Activated CD4-positive, alpha-beta T cell treated with anti-CD3 and anti-CD28 coated beads for 36 hours (primary cell): Measurements from ENCODE around the gene TLE3. TPM values are rescaled to one million over a fixed set of nuclear protein-coding genes. Genes with fewer than 3 reads are reported as not detected.

Experiments used
- ATAC-seq: fragments of 200-7000 bp; cut with Tn5 transposase; one replicate; pipeline ENCODE4 v1.10.0; 2021; ENCODE audit warnings: mild to moderate bottlenecking, moderate library complexity
- CTCF ChIA-PET: fragments of 350-600 bp; sonication (Branson Sonifier 250); formaldehyde crosslinking; loops from one replicate; lab custom pipeline; 2021; ENCODE audit warnings: antibody characterized with exemption; lab: Charles Lee
- POLR2A ChIA-PET: fragments of 350-600 bp; sonication (Branson Sonifier 250); formaldehyde crosslinking; loops from one replicate; lab custom pipeline; 2021; ENCODE audit warnings: antibody characterized with exemption, inconsistent platforms; lab: Charles Lee
- DNase-seq: peaks from one replicate; pipeline ENCODE4 v3.0.0-alpha.2; 2020
- H3K27ac Mint-ChIP-seq: one replicate; pipeline ENCODE4 v1.8.0; 2021; ENCODE audit warnings: mixed read lengths
- H3K27me3 Mint-ChIP-seq: one replicate; pipeline ENCODE4 v1.8.0; 2021; ENCODE audit warnings: mixed read lengths
- H3K36me3 Mint-ChIP-seq: one replicate; pipeline ENCODE4 v1.8.0; 2021; ENCODE audit warnings: low read depth, mixed read lengths
- H3K4me1 Mint-ChIP-seq: one replicate; pipeline ENCODE4 v1.8.0; 2021; ENCODE audit warnings: mixed read lengths
- H3K4me3 Mint-ChIP-seq: one replicate; pipeline ENCODE4 v1.8.0; 2021; ENCODE audit warnings: mild to moderate bottlenecking, moderate library complexity, mixed read lengths
- H3K9me3 Mint-ChIP-seq: one replicate; pipeline ENCODE4 v1.8.0; 2021; ENCODE audit warnings: low read depth, mixed read lengths
- intact Hi-C, 2 experiments: fragments of 100-400 bp; cut with DNase I in 1 of 2; cut with micrococcal nuclease in 1 of 2; formaldehyde crosslinking; loops; one replicate each; pipeline versions ENCODE4 v1.14.2 to v1.15.1; 2022 to 2024; cut with DNase I, micrococcal nuclease
- total RNA-seq, 2 experiments: library from RNA; stranded (reverse); gene quantifications; one replicate each; pipeline ENCODE4 v1.2.3, GENCODE V29; 2021

TLE3 gene
- total RNA-seq, 2 experiments from 2014 or later, result 89.2 to 97.6 TPM

DNA sequence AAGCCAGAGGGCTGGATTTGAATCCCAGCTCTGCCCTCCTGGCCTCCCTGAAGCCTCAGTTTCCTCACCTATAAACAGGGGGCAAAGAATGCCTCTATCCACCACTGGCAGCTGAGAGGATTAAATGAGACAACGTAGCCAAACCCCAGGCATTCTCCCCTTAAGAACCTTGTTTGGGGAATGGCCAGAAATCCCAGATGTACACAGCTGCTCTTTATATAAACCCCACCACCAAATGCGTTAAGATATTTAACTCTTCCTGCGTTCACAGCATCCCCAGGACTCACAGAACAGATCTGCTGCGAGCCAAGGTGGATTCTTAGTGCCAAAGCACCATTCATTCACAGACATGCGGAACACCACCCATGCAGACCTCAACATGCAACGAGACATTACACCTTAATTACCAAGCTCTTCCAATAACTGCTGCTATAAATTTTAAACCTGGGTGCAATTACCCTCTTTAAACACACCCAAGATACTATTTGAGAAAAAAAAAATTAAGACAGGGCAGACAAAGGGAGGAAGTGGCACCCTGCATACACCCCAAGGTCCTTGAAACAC is 5.2 kb downstream of the TLE3 start:
- no peaks in the 10 kb centered on the region for H3K9me3 Mint-ChIP-seq
- intact Hi-C loops, result loop anchor here (5.0 to 10.0 kb wide), 4 partner anchors 70 to 570 kb away; no protein-coding TSS in a partner anchor
- no peaks in the 10 kb centered on the region for H3K27me3 Mint-ChIP-seq
- peaks cover 69% of the 10 kb centered on the region for H3K4me1 Mint-ChIP-seq
- DNase-seq (no peak), ATAC-seq (no peak)
- peaks cover 74% of the 10 kb centered on the region for H3K36me3 Mint-ChIP-seq
- peak overlapping the region; percentile 93 for H3K4me3 Mint-ChIP-seq
- ChIA-PET POLR2A (no interaction called here), CTCF (interaction anchor here (0.8 to 1.3 kb wide), 6 partner anchors 8 to 1426 kb away, joined by 3 to 4 read pairs (median 3); no protein-coding TSS in a partner anchor)
- H3K27ac Mint-ChIP-seq, result no peak overlapping the region

DNA sequence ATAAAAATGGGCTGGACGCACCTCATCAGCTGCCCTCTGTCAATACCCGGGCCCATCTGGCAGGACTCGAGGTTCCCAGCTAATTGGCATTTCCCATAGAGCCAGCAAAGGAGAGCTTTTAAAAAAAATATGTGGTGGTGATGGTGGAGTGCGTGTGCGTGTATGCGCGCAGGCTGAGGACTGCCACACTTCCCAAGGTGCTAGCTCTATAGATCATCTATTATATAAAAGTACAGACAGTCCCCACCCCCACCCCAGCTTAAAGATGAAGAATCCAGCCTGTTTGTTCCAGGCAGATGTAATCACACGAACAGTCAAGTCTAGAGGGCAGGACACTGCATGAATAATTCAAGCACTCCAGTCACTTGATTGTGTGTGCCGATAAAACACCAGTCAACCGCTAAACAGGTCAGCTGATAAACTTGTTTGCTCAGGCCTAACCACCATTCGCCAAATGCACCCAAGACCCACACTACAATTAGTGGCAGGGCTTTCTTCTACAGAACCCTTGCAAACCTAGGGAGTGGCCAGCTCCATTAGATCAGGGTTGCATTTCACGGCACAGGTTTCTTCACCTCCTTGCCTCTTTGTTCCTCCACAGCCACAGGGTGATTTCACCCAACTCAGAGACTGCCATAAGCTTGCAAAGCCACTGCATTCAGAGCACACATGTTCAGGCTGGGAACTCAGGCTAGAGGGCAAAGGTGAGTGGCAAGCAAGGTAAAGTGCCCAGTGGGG is 5.8 kb downstream of the TLE3 start:
- peak overlapping the region; percentile 37 for H3K4me3 Mint-ChIP-seq
- H3K9me3 Mint-ChIP-seq, result no peaks in the 10 kb centered on the region
- peak; percentile 39 for DNase-seq
- intact Hi-C loops, result loop anchor here (5.0 to 10.0 kb wide), 4 partner anchors 70 to 570 kb away; no protein-coding TSS in a partner anchor
- H3K27ac Mint-ChIP-seq, result no peak overlapping the region
- H3K36me3 Mint-ChIP-seq, result peaks cover 81% of the 10 kb centered on the region
- H3K27me3 Mint-ChIP-seq, result no peaks in the 10 kb centered on the region
- H3K4me1 Mint-ChIP-seq, result peaks cover 74% of the 10 kb centered on the region
- ChIA-PET CTCF (interaction anchor here (0.8 to 1.5 kb wide), 7 partner anchors 9 to 1426 kb away, joined by 3 to 4 read pairs (median 3); no protein-coding TSS in a partner anchor), POLR2A (interaction anchor here (0.6 to 1.0 kb wide), 2 partner anchors 16 to 623 kb away, joined by 3 to 4 read pairs; no protein-coding TSS in a partner anchor)
- peak; percentile 16 for ATAC-seq

- CTCF ChIA-PET, result interaction anchor here (1.2 to 1.5 kb wide), 2 partner anchors 370 to 514 kb away, joined by 3 read pairs; no protein-coding TSS in a partner anchor
- DNase-seq (no peak), ATAC-seq (peak; percentile 33)
- Mint-ChIP-seq H3K4me1 (peaks cover 87% of the 10 kb centered on the region), H3K4me3 (no peak overlapping the region), H3K36me3 (peaks cover 90% of the 10 kb centered on the region), H3K27me3 (no peaks in the 10 kb centered on the region), H3K27ac (peak overlapping the region; percentile 73), H3K9me3 (no peaks in the 10 kb centered on the region)
- intact Hi-C loops, result loop anchor here (5.0 to 10.0 kb wide), 4 partner anchors 68 to 568 kb away; no protein-coding TSS in a partner anchor
- POLR2A ChIA-PET, result interaction anchor here (0.6 to 1.0 kb wide), 3 partner anchors 12 to 24 kb away, joined by 3 to 4 read pairs (median 3); no protein-coding TSS in a partner anchor
Observed at GRCh38 chr15:70090436-70091296, 7.1 kb downstream of the TLE3 start.

DNA sequence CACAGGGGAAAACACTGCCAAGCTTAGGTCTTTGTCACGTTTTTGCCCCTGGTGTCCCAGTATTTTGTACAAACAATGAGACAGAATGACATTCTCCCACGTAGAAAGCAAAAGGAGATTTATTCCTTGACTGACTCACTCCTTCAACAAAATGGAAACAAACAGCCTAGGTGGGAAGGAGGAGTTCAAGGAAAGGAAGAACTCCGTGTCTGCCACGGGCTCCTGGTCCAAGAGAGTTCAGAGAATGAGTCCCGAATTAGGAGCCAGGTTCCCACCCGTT is 8.1 kb downstream of the TLE3 start:
- H3K36me3 Mint-ChIP-seq, result peaks cover 89% of the 10 kb centered on the region
- DNase-seq (no peak), ATAC-seq (no peak)
- intact Hi-C loops, result no loop called here
- H3K4me1 Mint-ChIP-seq, result peaks cover 89% of the 10 kb centered on the region
- no peaks in the 10 kb centered on the region for H3K9me3 Mint-ChIP-seq
- CTCF ChIA-PET, result no interaction called here
- POLR2A ChIA-PET, result interaction anchor here (0.9 kb wide), 1 partner anchor 23 kb away, joined by 3 read pairs; no protein-coding TSS in a partner anchor
- no peak overlapping the region for H3K4me3 Mint-ChIP-seq
- no peaks in the 10 kb centered on the region for H3K27me3 Mint-ChIP-seq
- no peak overlapping the region for H3K27ac Mint-ChIP-seq

GRCh38 chr15:70088887-70089691 is 8.6 kb downstream of the TLE3 start:
- intact Hi-C loops, result no loop called here
- H3K9me3 Mint-ChIP-seq, result no peaks in the 10 kb centered on the region
- no peak overlapping the region for H3K4me3 Mint-ChIP-seq
- DNase-seq (no peak), ATAC-seq (no peak)
- ChIA-PET POLR2A (no interaction called here), CTCF (no interaction called here)
- no peaks in the 10 kb centered on the region for H3K27me3 Mint-ChIP-seq
- peaks cover 90% of the 10 kb centered on the region for H3K4me1 Mint-ChIP-seq
- peak overlapping the region; percentile 37 for H3K27ac Mint-ChIP-seq
- peaks cover 90% of the 10 kb centered on the region for H3K36me3 Mint-ChIP-seq

DNA sequence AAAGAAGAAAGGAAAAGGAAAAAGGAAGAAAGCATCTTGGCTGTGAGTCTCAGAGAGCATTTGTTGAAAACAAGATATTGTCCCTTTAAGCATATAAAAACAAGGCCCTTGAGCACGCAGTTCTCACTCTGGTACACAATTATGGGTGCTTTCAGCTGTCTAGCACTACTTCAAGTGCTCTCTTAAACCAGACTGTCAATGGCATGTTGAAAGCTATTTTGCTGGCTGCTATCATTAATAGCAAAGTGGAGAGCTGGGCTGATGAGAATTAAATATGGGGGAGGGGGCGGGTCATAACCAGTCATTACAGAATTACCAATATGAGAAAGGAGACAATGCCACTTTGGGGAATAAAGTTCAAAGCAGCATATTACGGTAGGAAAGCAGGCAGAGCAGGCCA is 9.3 kb downstream of the TLE3 start:
- ChIA-PET CTCF (interaction anchor here (0.7 kb wide), 1 partner anchor 182 kb away, joined by 3 read pairs; no protein-coding TSS in a partner anchor), POLR2A (no interaction called here)
- H3K4me3 Mint-ChIP-seq, result no peak overlapping the region
- no peak for DNase-seq
- ATAC-seq, result no peak
- H3K4me1 Mint-ChIP-seq, result peaks cover 90% of the 10 kb centered on the region
- intact Hi-C loops, result no loop called here
- H3K9me3 Mint-ChIP-seq, result no peaks in the 10 kb centered on the region
- no peaks in the 10 kb centered on the region for H3K27me3 Mint-ChIP-seq
- H3K27ac Mint-ChIP-seq, result no peak overlapping the region
- peaks cover 89% of the 10 kb centered on the region for H3K36me3 Mint-ChIP-seq

DNA sequence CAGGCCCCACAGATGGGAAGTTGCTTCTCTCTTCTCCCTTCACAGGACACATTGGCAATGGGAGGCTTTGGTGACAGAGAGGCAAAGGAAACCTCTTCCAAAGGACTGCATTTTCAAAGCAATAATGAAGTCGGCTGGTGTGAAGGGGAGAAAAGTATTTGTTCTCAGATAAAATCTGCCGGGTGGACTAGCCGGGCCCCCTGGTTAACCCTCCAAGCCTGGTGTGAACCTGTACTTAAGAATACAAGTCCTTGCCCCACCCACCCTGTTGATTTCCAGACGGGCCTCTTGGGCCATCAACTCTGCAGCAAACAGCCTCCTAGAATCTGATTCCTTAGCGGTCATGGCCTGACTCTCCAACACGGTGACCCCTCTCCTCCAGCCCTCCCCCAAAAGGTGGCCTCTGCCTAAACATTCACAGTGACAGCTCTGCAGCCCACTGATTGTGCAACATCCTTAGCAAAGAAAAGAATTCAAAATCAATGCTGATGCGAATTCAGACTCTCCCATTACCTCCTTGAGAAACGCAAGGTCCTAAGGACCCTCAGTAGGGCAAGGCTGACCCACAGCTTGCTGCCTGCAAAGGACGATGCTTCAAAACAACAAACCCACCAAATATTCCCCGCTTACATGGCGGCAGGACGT is 9.9 kb downstream of the TLE3 start:
- CTCF ChIA-PET, result interaction anchor here (0.7 kb wide), 1 partner anchor 182 kb away, joined by 3 read pairs; no protein-coding TSS in a partner anchor
- POLR2A ChIA-PET, result no interaction called here
- no peak for ATAC-seq
- no peak for DNase-seq
- Mint-ChIP-seq H3K4me1 (peaks cover 90% of the 10 kb centered on the region), H3K27me3 (no peaks in the 10 kb centered on the region), H3K27ac (no peak overlapping the region), H3K9me3 (no peaks in the 10 kb centered on the region), H3K36me3 (peaks cover 87% of the 10 kb centered on the region), H3K4me3 (no peak overlapping the region)
- intact Hi-C loops, result no loop called here

DNA sequence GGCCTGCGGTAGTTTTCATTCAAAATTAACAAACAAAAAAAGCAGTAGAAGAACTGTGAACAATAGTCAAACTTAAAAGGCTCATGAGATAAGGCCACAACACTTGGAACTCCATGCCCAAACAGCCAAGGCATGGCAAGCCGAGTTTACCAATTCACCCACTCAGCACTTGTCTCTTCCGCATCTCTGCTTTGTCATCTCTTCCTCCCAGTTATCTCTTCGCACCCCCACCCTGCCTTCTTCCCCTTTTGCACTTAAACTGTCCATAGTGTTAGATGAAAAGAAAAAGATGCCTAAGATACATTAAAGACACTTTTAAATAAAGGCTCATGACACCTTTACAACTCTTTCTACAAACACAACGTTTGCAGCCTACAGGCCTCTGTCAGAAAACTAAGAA is 11.1 kb downstream of the TLE3 start:
- Mint-ChIP-seq H3K27me3 (no peaks in the 10 kb centered on the region), H3K4me1 (peaks cover 82% of the 10 kb centered on the region), H3K9me3 (no peaks in the 10 kb centered on the region), H3K4me3 (no peak overlapping the region), H3K27ac (no peak overlapping the region), H3K36me3 (peaks cover 87% of the 10 kb centered on the region)
- DNase-seq (no peak), ATAC-seq (no peak)
- CTCF ChIA-PET, result interaction anchor here (1.7 kb wide), 1 partner anchor 10 kb away, joined by 5 read pairs; no protein-coding TSS in a partner anchor
- POLR2A ChIA-PET, result no interaction called here
- intact Hi-C loops, result no loop called here

DNA sequence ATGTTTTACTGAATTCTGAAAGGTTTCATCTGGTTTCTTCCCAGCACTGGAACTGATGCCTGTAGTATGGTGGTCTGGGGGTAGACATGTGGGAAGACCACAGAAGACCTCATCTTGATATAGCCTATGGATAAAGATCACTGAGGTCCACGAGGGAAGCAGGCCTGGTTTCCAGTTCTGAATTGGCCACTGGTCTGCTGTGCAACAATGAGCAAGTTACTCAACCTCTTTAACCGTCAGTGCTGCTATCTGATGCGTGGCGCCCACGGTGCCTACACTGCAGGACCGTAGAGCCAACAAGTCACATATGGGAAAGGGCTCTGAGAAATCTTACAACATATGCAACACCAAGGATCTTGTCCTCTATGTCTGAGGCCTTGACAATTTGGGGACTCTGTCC is 13.3 kb downstream of the TLE3 start:
- intact Hi-C loops, result no loop called here
- no peaks in the 10 kb centered on the region for H3K27me3 Mint-ChIP-seq
- CTCF ChIA-PET, result no interaction called here
- H3K9me3 Mint-ChIP-seq, result no peaks in the 10 kb centered on the region
- H3K27ac Mint-ChIP-seq, result no peak overlapping the region
- H3K4me3 Mint-ChIP-seq, result no peak overlapping the region
- POLR2A ChIA-PET, result no interaction called here
- ATAC-seq (no peak), DNase-seq (no peak)
- H3K4me1 Mint-ChIP-seq, result peaks cover 68% of the 10 kb centered on the region
- H3K36me3 Mint-ChIP-seq, result peaks cover 79% of the 10 kb centered on the region

DNA sequence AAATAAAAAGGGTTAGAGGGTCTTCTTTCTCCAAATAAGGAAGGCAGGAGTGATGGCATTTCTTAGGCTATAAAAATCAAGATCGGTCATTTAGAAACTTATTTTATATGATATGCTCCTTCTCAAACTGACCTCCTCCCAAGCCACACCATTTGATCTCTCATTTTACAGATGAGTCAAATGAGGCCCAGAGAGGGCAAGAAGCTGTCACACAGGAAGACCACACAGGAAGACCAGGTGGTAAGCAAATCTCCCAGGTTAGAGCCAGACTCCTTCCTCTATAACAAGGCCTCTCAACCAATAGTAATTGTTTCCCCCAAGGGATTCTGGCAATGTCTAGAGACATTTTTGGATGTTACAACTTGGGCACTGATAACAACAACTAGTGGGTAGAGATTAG is 13.8 kb downstream of the TLE3 start:
- CTCF ChIA-PET, result interaction anchor here (0.7 to 0.9 kb wide), 2 partner anchors 360 to 407 kb away, joined by 3 read pairs; no protein-coding TSS in a partner anchor
- Mint-ChIP-seq H3K9me3 (no peaks in the 10 kb centered on the region), H3K27me3 (no peaks in the 10 kb centered on the region), H3K27ac (no peak overlapping the region), H3K36me3 (peaks cover 76% of the 10 kb centered on the region), H3K4me1 (peaks cover 62% of the 10 kb centered on the region), H3K4me3 (no peak overlapping the region)
- no peak for DNase-seq
- ATAC-seq, result peak; percentile 55
- intact Hi-C loops, result no loop called here
- POLR2A ChIA-PET, result no interaction called here
